Heart right ventricle (tissue), 16 donors: ENCODE results near the gene LRRC14B. TPM values are rescaled to one million over a fixed set of nuclear protein-coding genes. Genes with fewer than 3 reads are reported as not detected.

Experiments
- ATAC-seq, 8 donors: fragments of 200-7000 bp; cut with Tn5 transposase; one replicate each; pipeline ENCODE4 v1.9.1; 2020; ENCODE audit warnings: mild to moderate bottlenecking in 8 of 8, moderate library complexity in 8 of 8, moderate number of reproducible peaks in 1 of 8
- DNase-seq, 2 donors: peaks; one replicate each; pipeline ENCODE4 v3.0.0-alpha.2; 2020
- H3K27ac ChIP-seq, 10 donors: fragments of 200-600 bp; sonication (generic) in 2 of 10; one replicate each; pipeline versions ENCODE4 v1.5.0 to v1.8.0; 2020 to 2022; ENCODE audit warnings: mild to moderate bottlenecking in 3 of 10
- H3K27me3 ChIP-seq, 7 donors: fragments of 200-600 bp; one replicate each; pipeline ENCODE4 v1.8.0; 2021 to 2022; ENCODE audit warnings: mild to moderate bottlenecking in 2 of 7
- H3K36me3 ChIP-seq, 9 donors: fragments of 200-600 bp; sonication (generic) in 1 of 9; one replicate each; pipeline versions ENCODE4 v1.5.0 to v1.8.0; 2020 to 2022; ENCODE audit warnings: mild to moderate bottlenecking in 2 of 9
- H3K4me1 ChIP-seq, 9 donors: fragments of 200-600 bp; sonication (generic) in 1 of 9; one replicate each; pipeline versions ENCODE4 v1.5.0 to v1.8.0; 2020 to 2022; ENCODE audit warnings: mild to moderate bottlenecking in 4 of 9
- H3K4me3 ChIP-seq, 10 donors: fragments of 200-600 bp; sonication (generic) in 2 of 10; one replicate each; pipeline versions ENCODE4 v1.5.0 to v1.8.0; 2020 to 2022; ENCODE audit warnings: mild to moderate bottlenecking in 7 of 10, moderate library complexity in 2 of 10
- H3K9me3 ChIP-seq, 11 donors: fragments of 200-600 bp in 10 of 11; sonication (generic) in 2 of 11; one replicate each; pipeline versions ENCODE4 v1.5.0 to v1.8.0; 2013 to 2022; ENCODE audit warnings: mild to moderate bottlenecking in 2 of 11, control low read depth in 1 of 11, moderate library complexity in 1 of 11
- WGBS, 2 donors: extraction: QIAGEN DNeasy Blood & Tissue Kit; methylation state at CpG; one replicate each; pipeline ENCODE4 v1.1.7; 2013; ENCODE audit warnings: inconsistent platforms in 1 of 2; 5-methylcytosine and 5-hydroxymethylcytosine counted together
- intact Hi-C, 10 donors: fragments of 100-400 bp; cut with DNase I; formaldehyde crosslinking; loops; one replicate each; pipeline versions ENCODE4 v1.11.1 to v1.14.2; 2022
- polyA plus RNA-seq, 2 donors: library from polyadenylated mRNA; stranded (reverse); fragments of 200-250 nt; gene quantifications; one replicate each; pipeline ENCODE4 v1.2.3, GENCODE V29; 2013
- total RNA-seq, 10 donors: library from RNA; stranded (reverse); fragmentation: NEBNext Ultra II Directional in 3 of 10; extraction: Animal tissue kit (Norgen Biotek cat#: 25700) in 3 of 10; gene quantifications; one replicate each; pipeline versions ENCODE4 v1.2.1 to v1.2.4, GENCODE V29; 2021 to 2023
- TF ChIP-seq, protein P1 (sequence below), 9 donors: fragments of 200-600 bp; sonication (generic) in 2 of 9; IDR thresholded peaks; one replicate each; pipeline versions ENCODE4 v1.5.0 to v1.8.0; 2021 to 2022; ENCODE audit warnings: antibody characterized with exemption in 9 of 9, mild to moderate bottlenecking in 5 of 9, moderate library complexity in 1 of 9
- donor health status: Arrhythmogenic right ventricular cardiomyopathy.
- donor health status: ischemic (EF 13 %, LVEDD 7.1; RV severe dilation, severe dysfunction).
- donor health status: healthy with polysubstance abuse.
- donor health status: DM: no; HTN: yes; CAD: no.
- donor health status: DM: no; HTN: no; CAD: no.
- donor health status: ischemic (EF 25% LVEDD 6.9; RV normal size, moderate dysfunction).
- donor health status: ischemic (EF 25% LVEDD 5.7; RV mildly dilated, moderate dysfunction).
- donor health status: healthy.
- donor health status: DM: yes; HTN: yes; CAD: no.
- donor health status: Ischemic cardiomyopathy.
- donor health status: ischemic (EF 35%, LVEDD 5.7; RV mildly dilated, moderate dysfunction).
- donor health status: nonischemic (EF 11% LVEDD 7.7; RV severe dilation, severe dysfunction).
- donor health status: DM: yes; HTN: yes; CAD: no.
- donor health status: PGD.
- donor health status: ischemic (EF 29% LVEDD 5.4; RV normal size, mild dysfunction).
- donor health status: nonischemic (EF 23%, LVEDD 6.1; RV moderate dilation, normal function).

Gene LRRC14B
- total and polyA plus RNA-seq, 12 donors = 2.6 to 96.6 (median 49.9) TPM

DNA sequence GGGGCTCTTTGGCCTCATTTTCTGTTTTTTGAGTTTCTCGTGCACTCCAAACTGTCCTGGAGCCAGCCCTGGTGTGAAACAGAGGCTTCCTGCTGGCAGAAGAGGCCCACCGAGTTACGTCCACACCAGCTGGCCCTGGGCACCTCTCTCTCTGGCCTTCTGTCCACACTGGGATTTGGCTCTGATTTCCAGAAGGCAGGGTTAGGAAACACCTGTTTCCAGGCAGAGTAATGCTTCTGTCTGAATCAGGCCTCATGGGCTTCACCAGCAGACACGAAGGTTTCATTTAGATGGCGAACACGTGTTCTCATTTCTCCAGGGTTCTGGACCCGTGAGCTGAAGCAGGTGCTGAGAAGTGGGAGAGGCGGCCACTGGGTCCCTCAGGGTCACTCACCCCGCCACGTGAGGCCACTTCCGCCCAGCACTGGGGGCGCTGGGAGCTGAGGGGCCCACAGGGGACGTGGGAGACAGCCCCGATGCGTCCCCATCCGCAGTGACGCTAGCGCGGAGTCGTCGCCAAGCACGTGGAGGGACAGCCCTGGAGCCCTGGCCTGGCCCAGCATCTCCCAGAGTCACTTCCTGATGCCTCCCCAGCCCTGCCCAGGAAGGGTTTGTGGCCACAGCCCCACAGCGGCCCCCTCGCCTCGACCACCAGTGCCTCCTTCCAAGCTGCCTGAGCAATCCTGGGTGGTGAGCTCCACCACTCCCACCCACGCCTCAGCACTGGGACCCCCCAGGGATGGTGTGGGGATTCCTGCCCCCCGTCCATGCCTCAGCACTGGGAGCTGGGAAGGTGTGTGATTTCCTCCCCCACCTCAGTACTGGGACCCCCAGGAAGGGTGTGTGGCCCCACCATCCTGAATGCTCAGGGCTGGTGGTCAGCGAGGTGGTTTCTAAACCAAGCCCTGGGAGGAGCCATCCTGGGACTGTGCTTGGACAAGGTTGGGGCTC is 4.9 kb upstream of the LRRC14B start:
- no peaks in the 10 kb centered on the region for H3K36me3 ChIP-seq
- 73 to 80% methylated on average over 28 of the region's 28 CpGs for WGBS, 2 donors
- TF ChIP-seq, protein P1, sequence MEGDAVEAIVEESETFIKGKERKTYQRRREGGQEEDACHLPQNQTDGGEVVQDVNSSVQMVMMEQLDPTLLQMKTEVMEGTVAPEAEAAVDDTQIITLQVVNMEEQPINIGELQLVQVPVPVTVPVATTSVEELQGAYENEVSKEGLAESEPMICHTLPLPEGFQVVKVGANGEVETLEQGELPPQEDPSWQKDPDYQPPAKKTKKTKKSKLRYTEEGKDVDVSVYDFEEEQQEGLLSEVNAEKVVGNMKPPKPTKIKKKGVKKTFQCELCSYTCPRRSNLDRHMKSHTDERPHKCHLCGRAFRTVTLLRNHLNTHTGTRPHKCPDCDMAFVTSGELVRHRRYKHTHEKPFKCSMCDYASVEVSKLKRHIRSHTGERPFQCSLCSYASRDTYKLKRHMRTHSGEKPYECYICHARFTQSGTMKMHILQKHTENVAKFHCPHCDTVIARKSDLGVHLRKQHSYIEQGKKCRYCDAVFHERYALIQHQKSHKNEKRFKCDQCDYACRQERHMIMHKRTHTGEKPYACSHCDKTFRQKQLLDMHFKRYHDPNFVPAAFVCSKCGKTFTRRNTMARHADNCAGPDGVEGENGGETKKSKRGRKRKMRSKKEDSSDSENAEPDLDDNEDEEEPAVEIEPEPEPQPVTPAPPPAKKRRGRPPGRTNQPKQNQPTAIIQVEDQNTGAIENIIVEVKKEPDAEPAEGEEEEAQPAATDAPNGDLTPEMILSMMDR (IDR thresholded peaks at IDR 0.05) = no peak
- H3K4me3 ChIP-seq = no peak overlapping the region
- H3K27me3 ChIP-seq = peaks cover 0 to 17% (median under 1%) of the 10 kb centered on the region in 7 donors
- intact Hi-C loops = loop anchor here in 1 of 10 donors (5.0 kb wide), 1 partner anchor 246 kb away; no protein-coding TSS in a partner anchor
- no peaks in the 10 kb centered on the region for H3K9me3 ChIP-seq
- no peak overlapping the region for H3K27ac ChIP-seq
- ATAC-seq = no peak
- H3K4me1 ChIP-seq = peaks cover 0 to 34% (median 20%) of the 10 kb centered on the region in 9 donors
- DNase-seq = no peak

DNA sequence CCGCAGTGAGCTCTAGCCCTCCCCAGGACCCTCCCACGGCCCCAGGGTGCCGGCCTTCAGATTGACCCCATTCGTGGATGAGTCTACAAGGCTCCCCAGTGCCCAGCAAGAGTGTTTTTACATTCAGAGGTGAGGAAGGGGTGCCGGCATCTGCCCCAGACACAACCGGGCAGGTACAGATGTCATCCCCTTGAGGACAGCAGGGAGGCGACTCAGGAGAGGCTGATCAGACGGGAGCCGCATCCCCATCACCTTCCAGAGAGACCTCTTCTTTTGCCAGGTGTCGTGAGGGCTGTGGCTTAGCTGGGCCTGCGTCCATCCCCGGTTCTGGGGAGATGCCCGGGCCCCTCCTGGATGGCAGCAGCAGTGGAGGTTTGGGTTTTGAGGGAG is 4.3 kb upstream of the LRRC14B start:
- WGBS, 2 donors = 83 to 88% methylated on average over 13 of the region's 13 CpGs
- no peak overlapping the region for H3K27ac ChIP-seq
- no peak for DNase-seq

DNA sequence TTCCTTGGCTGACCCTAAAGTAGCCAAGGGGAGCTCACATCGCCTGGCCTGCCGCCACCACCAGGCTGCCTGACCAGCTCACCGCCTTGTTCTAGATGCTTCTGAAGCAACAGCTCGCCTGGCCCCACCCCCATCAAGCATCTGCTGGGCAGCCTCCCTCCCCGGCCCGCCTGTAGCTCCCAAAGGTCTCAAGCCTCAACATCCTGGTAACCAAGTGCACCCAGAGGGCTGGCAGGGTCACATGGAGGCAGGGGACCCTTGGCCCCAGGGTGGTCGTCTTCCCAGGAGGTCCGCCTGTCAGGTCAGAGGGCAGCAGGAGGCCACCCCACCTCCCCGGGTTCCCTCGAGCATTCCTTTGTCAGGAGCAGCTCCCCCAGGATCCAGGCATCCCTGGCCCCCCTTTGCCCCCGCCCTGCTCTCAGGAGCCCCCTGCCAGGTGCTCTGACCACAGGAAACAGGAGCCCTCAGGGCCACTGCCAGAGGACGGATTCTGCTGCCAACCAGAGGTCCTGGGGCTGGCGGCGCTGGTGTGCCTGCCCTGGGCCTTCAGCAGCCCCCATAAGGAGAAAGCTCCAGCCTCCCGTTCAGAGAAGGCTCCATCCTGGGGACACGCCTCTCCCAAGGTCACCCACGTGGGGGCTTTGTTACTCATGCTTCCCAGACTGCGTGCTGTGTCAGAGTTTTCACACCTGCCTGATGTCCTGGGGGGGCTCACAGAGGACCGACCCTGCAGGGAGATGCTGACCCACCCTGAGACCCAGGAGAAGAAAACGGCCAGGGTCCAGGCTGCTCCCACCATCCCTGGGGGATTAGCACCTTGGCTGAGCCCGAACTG is 3.5 kb upstream of the LRRC14B start:
- no peak for DNase-seq
- Histone ChIP-seq H3K4me1 (peaks cover 6 to 45% (median 22%) of the 10 kb centered on the region in 9 donors), H3K9me3 (no peaks in the 10 kb centered on the region), H3K36me3 (no peaks in the 10 kb centered on the region), H3K4me3 (peak overlapping the region in 7 of 10 donors; percentile 8 to 38 (median 22)), H3K27me3 (peaks cover 0 to 27% (median 7%) of the 10 kb centered on the region in 7 donors), H3K27ac (no peak overlapping the region)
- WGBS, 2 donors = 60 to 63% methylated on average over 21 of the region's 21 CpGs
- no peak for ATAC-seq
- intact Hi-C loops = loop anchor here in 2 of 10 donors (2.0 to 5.0 kb wide), 2 partner anchors 31 to 244 kb away; partner anchors contain the start of genes CCDC127 (in 2 of the 2) and SDHA (in 2 of the 2)
- TF ChIP-seq, protein P1 (IDR thresholded peaks at IDR 0.05) = no peak

More for the DNA sequence above, 4.3 kb upstream of the LRRC14B start:
- no peak overlapping the region for H3K4me3 ChIP-seq
- H3K9me3 ChIP-seq = no peaks in the 10 kb centered on the region
- peaks cover 6 to 41% (median 20%) of the 10 kb centered on the region in 9 donors for H3K4me1 ChIP-seq
- H3K36me3 ChIP-seq = no peaks in the 10 kb centered on the region
- TF ChIP-seq, protein P1 (IDR thresholded peaks at IDR 0.05) = no peak
- H3K27me3 ChIP-seq = peaks cover 0 to 24% (median 5%) of the 10 kb centered on the region in 7 donors
- intact Hi-C loops = loop anchor here in 1 of 10 donors (5.0 kb wide), 1 partner anchor 245 kb away; no protein-coding TSS in a partner anchor
- ATAC-seq = no peak
